Transverse colon (tissue), 4 donors: ENCODE measurements around the gene OGFR. TPM values are rescaled to one million over a fixed set of nuclear protein-coding genes. Genes with fewer than 3 reads are reported as not detected.

Experiments used
- DNase-seq: peaks from one replicate; pipeline ENCODE4 v3.0.0-alpha.2; 2019
- H3K27ac ChIP-seq, 4 donors: fragments of 200-600 bp; sonication (generic); 2 replicates each; pipeline ENCODE4 v1.5.1; 2016 to 2018; ENCODE audit warnings: inconsistent platforms in 4 of 4
- H3K27me3 ChIP-seq: fragments of 200-600 bp; sonication (generic); 2 replicates; pipeline ENCODE4 v1.5.1; 2017; ENCODE audit warnings: inconsistent platforms
- H3K36me3 ChIP-seq, 4 donors: fragments of 200-600 bp; sonication (generic); 2 replicates each; pipeline ENCODE4 v1.5.1; 2017 to 2019; ENCODE audit warnings: inconsistent platforms in 4 of 4
- H3K4me1 ChIP-seq, 4 donors: fragments of 200-600 bp; sonication (generic); 2 replicates each; pipeline ENCODE4 v1.5.1; 2017 to 2020; ENCODE audit warnings: inconsistent platforms in 4 of 4
- H3K4me3 ChIP-seq, 4 donors: fragments of 200-600 bp; sonication (generic); 1 replicate in 1 of 4; 2 replicates in 3 of 4; pipeline versions ENCODE4 v1.5.1 to v1.6.1; 2017 to 2019; ENCODE audit warnings: inconsistent platforms in 4 of 4
- H3K9me3 ChIP-seq, 2 donors: fragments of 200-600 bp; sonication (generic); 2 replicates each; pipeline ENCODE4 v1.5.1; 2017 to 2019; ENCODE audit warnings: inconsistent platforms in 2 of 2
- CTCF ChIP-seq, 5 experiments: fragments of 200-600 bp in 3 of 5; fragments of 450-650 bp in 2 of 5; sonication (generic) in 3 of 5; IDR thresholded peaks; 1 replicate in 2 of 5; 2 replicates in 3 of 5; pipeline ENCODE4 v1.5.1; 2016 to 2017; ENCODE audit warnings: antibody characterized with exemption in 5 of 5, inconsistent platforms in 3 of 5, mild to moderate bottlenecking in 2 of 5, moderate library complexity in 1 of 5
- EP300 ChIP-seq: sonication (generic); formaldehyde crosslinking; IDR thresholded peaks from one replicate; pipeline ENCODE4 v1.6.1; 2017; ENCODE audit warnings: antibody characterized with exemption, low read depth
- POLR2A ChIP-seq: fragments of 450-650 bp; IDR thresholded peaks from one replicate; pipeline ENCODE4 v1.6.1; 2016; ENCODE audit warnings: antibody characterized with exemption, mild to moderate bottlenecking, moderate library complexity
- POLR2AphosphoS5 ChIP-seq, 3 donors: sonication (generic); formaldehyde crosslinking; IDR thresholded peaks; one replicate each; pipeline ENCODE4 v1.6.1; 2016; ENCODE audit warnings: antibody characterized with exemption in 3 of 3
- WGBS, 2 donors: methylation state at CpG; one replicate each; pipeline ENCODE4 v1.1.5; 2018; ENCODE audit warnings: low coverage in 1 of 2; 5-methylcytosine and 5-hydroxymethylcytosine counted together
- in situ Hi-C, 4 donors: fragments of 200-750 bp; cut with MboI; loops; one replicate each; pipeline versions ENCODE4 v1.15.0 to v1.15.1; 2017; ENCODE audit warnings: low sequenced_read_pairs in 3 of 4, low pct_ligation_motif_present in 1 of 4, low pct_unique_long_range_greater_than_20kb in 1 of 4
- intact Hi-C: fragments of 100-400 bp; cut with DNase I; formaldehyde crosslinking; loops from one replicate; pipeline ENCODE4 v1.15.1; 2023; ENCODE audit warnings: low total_unique reads
- total RNA-seq, 4 donors: library from RNA; depleted of rRNA; stranded (reverse); fragments of >200 nt; gene quantifications; one replicate each; pipeline ENCODE4 v1.1.0, GENCODE V29; 2016

Gene OGFR
- total RNA-seq, 4 donors from 2014 or later: 55.2 to 137 (median 71.1) TPM

GRCh38 chr20:62778058-62778457 is 26.6 kb upstream of the OGFR start:
- 93 to 95% methylated on average over 5 to 9 of the region's 9 CpGs for WGBS, 2 donors
- intact Hi-C loops: no loop called here
- in situ Hi-C loops: loop anchor here in 2 of 4 donors (25.0 kb wide), 2 partner anchors 91 to 116 kb away; no protein-coding TSS in a partner anchor

GRCh38 chr20:62778601-62779416 is 25.8 kb upstream of the OGFR start:
- Histone ChIP-seq H3K4me1 (peaks cover 0 to 7% (median 2%) of the 10 kb centered on the region in 4 donors), H3K36me3 (no peaks in the 10 kb centered on the region), H3K4me3 (no peak overlapping the region), H3K27me3 (peaks cover 3% of the 10 kb centered on the region), H3K9me3 (no peaks in the 10 kb centered on the region), H3K27ac (no peak overlapping the region)
- in situ Hi-C loops (loop anchor here in 2 of 4 donors (25.0 kb wide), 2 partner anchors 92 to 117 kb away; no protein-coding TSS in a partner anchor), intact Hi-C loops (no loop called here)
- TF ChIP-seq CTCF (IDR thresholded peaks at IDR 0.05) (no peak), POLR2A (no peak), EP300 (no peak), POLR2AphosphoS5 (IDR thresholded peaks at IDR 0.05) (no peak)
- WGBS, 2 donors: 75% methylated on average over 23 of the region's 24 CpGs; no CpG with 5 or more reads in 1 of the 2 donors
- DNase-seq: no peak

More at GRCh38 chr20:62778058-62778457, 26.6 kb upstream of the OGFR start:
- Histone ChIP-seq H3K9me3 (no peaks in the 10 kb centered on the region), H3K27ac (no peak overlapping the region), H3K27me3 (peaks cover 8% of the 10 kb centered on the region), H3K4me1 (peaks cover 0 to 7% (median 2%) of the 10 kb centered on the region in 4 donors), H3K36me3 (no peaks in the 10 kb centered on the region), H3K4me3 (no peak overlapping the region)
- TF ChIP-seq POLR2A (no peak), CTCF (IDR thresholded peaks at IDR 0.05) (no peak), EP300 (no peak), POLR2AphosphoS5 (IDR thresholded peaks at IDR 0.05) (no peak)
- no peak for DNase-seq

- TF ChIP-seq EP300: no peak
- no peak for TF ChIP-seq CTCF (IDR thresholded peaks at IDR 0.05)
- TF ChIP-seq POLR2AphosphoS5 (IDR thresholded peaks at IDR 0.05): no peak
- TF ChIP-seq POLR2A: no peak
- in situ Hi-C loops: loop anchor here in 2 of 4 donors (25.0 kb wide), 2 partner anchors 92 to 117 kb away; no protein-coding TSS in a partner anchor
- WGBS, 2 donors: 88 to 89% methylated on average over 3 to 7 of the region's 7 CpGs
Observed at GRCh38 chr20:62779417-62779685, 25.3 kb upstream of the OGFR start.

GRCh38 chr20:62780204-62780603 is 24.4 kb upstream of the OGFR start:
- H3K36me3 ChIP-seq: no peaks in the 10 kb centered on the region
- H3K27ac ChIP-seq: no peak overlapping the region
- no peak for DNase-seq
- H3K4me1 ChIP-seq: peaks cover 0 to 7% (median 2%) of the 10 kb centered on the region in 4 donors
- H3K9me3 ChIP-seq: no peaks in the 10 kb centered on the region
- TF ChIP-seq POLR2A (no peak), CTCF (IDR thresholded peaks at IDR 0.05) (no peak), EP300 (no peak), POLR2AphosphoS5 (IDR thresholded peaks at IDR 0.05) (no peak)
- intact Hi-C loops: no loop called here
- 40 to 56% methylated on average over 4 to 20 of the region's 20 CpGs for WGBS, 2 donors
- peaks cover 3% of the 10 kb centered on the region for H3K27me3 ChIP-seq
- no peak overlapping the region for H3K4me3 ChIP-seq
- in situ Hi-C loops: loop anchor here in 2 of 4 donors (10.0 to 25.0 kb wide), 3 partner anchors 93 to 285 kb away; no protein-coding TSS in a partner anchor

More at GRCh38 chr20:62779417-62779685, 25.3 kb upstream of the OGFR start:
- Histone ChIP-seq H3K36me3 (no peaks in the 10 kb centered on the region), H3K27me3 (peaks cover 3% of the 10 kb centered on the region), H3K4me1 (peaks cover 0 to 7% (median 2%) of the 10 kb centered on the region in 4 donors), H3K4me3 (no peak overlapping the region), H3K27ac (no peak overlapping the region), H3K9me3 (no peaks in the 10 kb centered on the region)
- intact Hi-C loops: no loop called here
- DNase-seq: no peak
